CD4-positive, alpha-beta memory T cell (primary cell): ENCODE data around the gene SKA2. TPM values are rescaled to one million over a fixed set of nuclear protein-coding genes. Genes with fewer than 3 reads are reported as not detected.
"Not testable (repeated sequence)": the region's sequence is repeated elsewhere in the genome, so short reads cannot be mapped to it uniquely, and the experiment has no call there.

Source experiments
- CTCF ChIA-PET: fragments of 350-600 bp; sonication (Branson Sonifier 250); formaldehyde crosslinking; loops from one replicate; lab custom pipeline; 2021; ENCODE audit warnings: inconsistent platforms; ENCODE audit not compliant: partially characterized antibody; lab: Charles Lee
- POLR2A ChIA-PET: fragments of 350-600 bp; sonication (Branson Sonifier 250); formaldehyde crosslinking; loops from one replicate; lab custom pipeline; 2021; ENCODE audit not compliant: partially characterized antibody; lab: Charles Lee
- DNase-seq, 5 donors: peaks; one replicate each; pipeline versions ENCODE4 v3.0.0 to v3.0.0-alpha.2; 2020 to 2022; ENCODE audit warnings: mixed read lengths in 1 of 5
- H3K27ac ChIP-seq: one replicate; pipeline ENCODE4 v1.7.0; 2013; ENCODE audit warnings: low read depth, low read length
- H3K27me3 ChIP-seq: 2 replicates; pipeline ENCODE4 v1.7.0; 2013; ENCODE audit warnings: mild to moderate bottlenecking, low read length, moderate library complexity; ENCODE audit not compliant: insufficient read depth
- H3K36me3 ChIP-seq: 2 replicates; pipeline ENCODE4 v1.7.0; 2013; ENCODE audit warnings: mild to moderate bottlenecking, low read length, moderate library complexity; ENCODE audit not compliant: insufficient read depth
- H3K4me1 ChIP-seq: 2 replicates; pipeline ENCODE4 v1.7.0; 2013; ENCODE audit warnings: mild to moderate bottlenecking, low read length, moderate library complexity; ENCODE audit not compliant: insufficient read depth
- H3K4me3 ChIP-seq, 2 donors: one replicate each; pipeline ENCODE4 v1.7.0; 2013; ENCODE audit warnings: low read length in 2 of 2, mild to moderate bottlenecking in 1 of 2
- H3K9me3 ChIP-seq, 2 donors: one replicate each; pipeline ENCODE4 v1.7.0; 2013; ENCODE audit warnings: low read length in 2 of 2, control low read depth in 1 of 2; ENCODE audit not compliant: control insufficient read depth in 1 of 2
- H3K27ac Mint-ChIP-seq, 7 donors: one replicate each; pipeline ENCODE4 v1.8.0; 2020 to 2021; ENCODE audit warnings: mixed read lengths in 7 of 7, mild to moderate bottlenecking in 6 of 7, inconsistent platforms in 3 of 7, moderate library complexity in 3 of 7
- H3K27me3 Mint-ChIP-seq, 2 donors: one replicate each; pipeline ENCODE4 v1.8.0; 2020 to 2021; ENCODE audit warnings: mixed read lengths in 2 of 2
- H3K36me3 Mint-ChIP-seq, 2 donors: one replicate each; pipeline ENCODE4 v1.8.0; 2020 to 2021; ENCODE audit warnings: mixed read lengths in 2 of 2, inconsistent platforms in 1 of 2, mild to moderate bottlenecking in 1 of 2
- H3K4me1 Mint-ChIP-seq, 4 donors: one replicate each; pipeline ENCODE4 v1.8.0; 2020 to 2021; ENCODE audit warnings: mixed read lengths in 4 of 4, mild to moderate bottlenecking in 1 of 4
- H3K4me3 Mint-ChIP-seq, 8 donors: one replicate each; pipeline ENCODE4 v1.8.0; 2020 to 2021; ENCODE audit warnings: mixed read lengths in 8 of 8, mild to moderate bottlenecking in 7 of 8, moderate library complexity in 6 of 8, inconsistent platforms in 3 of 8
- H3K9me3 Mint-ChIP-seq, 8 donors: one replicate each; pipeline ENCODE4 v1.8.0; 2020 to 2021; ENCODE audit warnings: mixed read lengths in 8 of 8, mild to moderate bottlenecking in 5 of 8, inconsistent platforms in 3 of 8, moderate library complexity in 1 of 8
- intact Hi-C: fragments of 100-400 bp; cut with micrococcal nuclease; formaldehyde crosslinking; loops from one replicate; pipeline ENCODE4 v1.15.1; 2023
- polyA plus RNA-seq, 2 donors: library from polyadenylated mRNA; unstranded; fragments of 300-500 nt; fragmentation: Illumina TruSeq; gene quantifications; one replicate each; pipeline ENCODE4 v1.2.3, GENCODE V29; 2021
- total RNA-seq, 2 experiments: library from RNA; stranded (reverse); gene quantifications; one replicate each; pipeline ENCODE4 v1.2.3, GENCODE V29; 2021

SKA2 gene
- total and polyA plus RNA-seq, 4 experiments from 2014 or later, result 19.6 to 43.1 (median 29.2) TPM

DNA sequence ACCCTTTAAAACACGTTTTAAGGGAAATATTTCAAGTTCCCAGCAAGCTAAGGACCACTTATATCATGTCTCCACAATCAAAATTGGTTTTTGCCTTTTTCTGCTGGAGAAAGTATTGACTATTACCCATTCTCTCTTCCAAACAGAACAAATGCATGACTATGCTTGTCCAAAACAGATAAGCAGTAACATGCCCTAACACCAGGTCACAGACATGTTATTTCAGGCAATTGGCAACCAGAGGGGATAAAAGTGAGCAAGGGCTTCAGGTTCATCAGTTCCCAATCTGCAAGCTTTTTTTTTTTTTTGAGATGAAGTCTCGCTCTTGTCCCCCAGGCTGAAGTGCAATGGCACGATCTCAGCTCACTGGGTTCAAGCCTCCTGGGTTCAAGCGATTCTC, 15.0 kb downstream of the SKA2 start:
- intact Hi-C loops, result no loop called here
- Mint-ChIP-seq H3K4me1 (peaks cover 4 to 13% (median 8%) of the 10 kb centered on the region in 4 donors), H3K9me3 (no peaks in the 10 kb centered on the region), H3K27me3 (no peaks in the 10 kb centered on the region), H3K4me3 (no peak overlapping the region), H3K27ac (no peak overlapping the region), H3K36me3 (peaks cover 4 to 6% of the 10 kb centered on the region in 2 donors)
- H3K27me3 ChIP-seq, result no peaks in the 10 kb centered on the region
- no peak for DNase-seq
- ChIA-PET POLR2A (no interaction called here), CTCF (interaction anchor here (0.8 kb wide), 1 partner anchor 31 kb away, joined by 3 read pairs; no protein-coding TSS in a partner anchor)
- no peaks in the 10 kb centered on the region for H3K36me3 ChIP-seq
- no peaks in the 10 kb centered on the region for H3K4me1 ChIP-seq
- H3K9me3 ChIP-seq, result no peaks in the 10 kb centered on the region
- no peak overlapping the region for H3K4me3 ChIP-seq
- no peak overlapping the region for H3K27ac ChIP-seq

DNA sequence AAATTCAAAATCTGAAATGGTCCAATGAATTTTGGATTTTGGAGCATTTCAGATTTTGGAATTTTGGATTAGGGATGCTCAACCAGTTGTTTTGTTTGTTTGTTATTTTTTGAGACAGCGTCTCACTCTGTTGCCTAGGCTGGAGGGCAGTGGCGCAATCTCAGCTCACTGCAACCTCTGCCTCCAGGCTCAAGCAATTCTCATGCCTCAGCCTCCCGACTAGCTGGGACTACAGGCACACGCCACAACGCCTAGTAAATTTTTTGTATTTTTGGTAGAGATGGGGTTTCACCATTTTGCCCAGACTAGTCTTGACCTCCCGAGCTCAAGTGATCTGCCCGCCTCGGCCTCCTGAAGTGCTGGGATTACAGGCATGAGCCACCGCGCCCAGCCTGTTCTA, 16.6 kb downstream of the SKA2 start:
- intact Hi-C loops, H3K27ac ChIP-seq, H3K9me3 Mint-ChIP-seq, H3K36me3 Mint-ChIP-seq, CTCF ChIA-PET, H3K4me1 ChIP-seq, H3K27ac Mint-ChIP-seq, H3K27me3 Mint-ChIP-seq, H3K9me3 ChIP-seq, H3K4me3 ChIP-seq, DNase-seq, H3K36me3 ChIP-seq, H3K4me3 Mint-ChIP-seq, H3K27me3 ChIP-seq, POLR2A ChIA-PET: not testable (repeated sequence)
- H3K4me1 Mint-ChIP-seq, result peaks cover 7 to 13% (median 10%) of the 10 kb centered on the region in 4 donors

DNA sequence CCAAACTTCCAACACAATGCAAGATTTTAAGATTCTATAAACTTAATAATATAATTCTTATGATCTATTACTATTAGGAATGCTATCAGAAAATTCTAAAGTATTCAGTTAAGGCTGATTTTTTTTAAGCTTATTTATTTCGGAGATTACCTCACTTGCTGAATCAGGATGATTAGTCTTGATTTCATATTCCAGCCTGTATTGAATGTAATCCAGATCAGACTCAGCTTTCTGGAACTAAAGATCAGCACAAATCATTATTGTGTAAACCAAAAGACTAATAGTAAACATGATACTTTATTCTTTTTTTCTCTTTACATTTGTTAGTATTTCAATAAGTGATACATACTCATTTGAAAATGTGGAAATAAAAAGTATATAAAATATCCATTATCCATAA, 23.9 kb downstream of the SKA2 start:
- H3K36me3 Mint-ChIP-seq, result peaks cover 8 to 14% of the 10 kb centered on the region in 2 donors
- H3K27me3 ChIP-seq, result no peaks in the 10 kb centered on the region
- no peak overlapping the region for H3K27ac Mint-ChIP-seq
- H3K27ac ChIP-seq, result no peak overlapping the region
- H3K27me3 Mint-ChIP-seq, result no peaks in the 10 kb centered on the region
- no peak overlapping the region for H3K4me3 ChIP-seq
- H3K36me3 ChIP-seq, result no peaks in the 10 kb centered on the region
- POLR2A ChIA-PET, result interaction anchor here (0.6 kb wide), 1 partner anchor 611 kb away, joined by 4 read pairs; no protein-coding TSS in a partner anchor
- intact Hi-C loops, result no loop called here
- H3K4me3 Mint-ChIP-seq, result no peak overlapping the region
- H3K4me1 ChIP-seq, result no peaks in the 10 kb centered on the region
- H3K9me3 Mint-ChIP-seq, result no peaks in the 10 kb centered on the region
- H3K4me1 Mint-ChIP-seq, result peaks cover 5 to 13% (median 6%) of the 10 kb centered on the region in 4 donors
- no peaks in the 10 kb centered on the region for H3K9me3 ChIP-seq
- CTCF ChIA-PET, result interaction anchor here (1.5 kb wide), 1 partner anchor 21 kb away, joined by 3 read pairs; no protein-coding TSS in a partner anchor
- no peak for DNase-seq

DNA sequence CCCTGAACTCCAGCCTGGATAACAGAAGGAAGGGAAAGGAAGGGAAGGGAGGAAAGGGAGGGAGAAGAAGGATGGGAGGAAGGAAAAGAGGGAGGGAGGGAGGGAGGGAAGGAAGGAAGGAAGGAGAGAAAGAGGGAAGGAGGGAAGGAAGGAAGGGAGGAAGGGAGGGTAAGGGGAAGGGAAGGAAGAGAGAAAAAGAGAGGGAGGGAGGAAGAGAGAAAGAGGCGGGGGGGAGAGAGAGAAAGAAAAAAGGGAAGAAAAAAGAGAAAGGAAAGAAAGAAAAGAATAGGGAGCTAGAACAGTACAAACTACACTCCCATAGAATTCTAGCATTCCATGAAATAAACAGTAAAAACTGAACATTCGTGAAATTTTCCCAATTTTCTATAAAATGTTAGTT, 25.2 kb downstream of the SKA2 start:
- H3K4me3 ChIP-seq, result no peak overlapping the region
- Mint-ChIP-seq H3K27ac (no peak overlapping the region), H3K4me3 (no peak overlapping the region), H3K4me1 (peaks cover 4 to 13% (median 5%) of the 10 kb centered on the region in 4 donors), H3K36me3 (peaks cover 8 to 16% of the 10 kb centered on the region in 2 donors), H3K27me3 (no peaks in the 10 kb centered on the region), H3K9me3 (no peaks in the 10 kb centered on the region)
- no peak overlapping the region for H3K27ac ChIP-seq
- DNase-seq, result no peak
- no peaks in the 10 kb centered on the region for H3K9me3 ChIP-seq
- no peaks in the 10 kb centered on the region for H3K36me3 ChIP-seq
- intact Hi-C loops, result no loop called here
- CTCF ChIA-PET, result interaction anchor here (1.5 kb wide), 1 partner anchor 22 kb away, joined by 3 read pairs; no protein-coding TSS in a partner anchor
- no peaks in the 10 kb centered on the region for H3K4me1 ChIP-seq
- H3K27me3 ChIP-seq, result no peaks in the 10 kb centered on the region
- POLR2A ChIA-PET, result interaction anchor here (0.7 to 1.2 kb wide), 2 partner anchors 23 to 938 kb away, joined by 3 to 4 read pairs; partner anchors contain the start of gene TRIM37

DNA sequence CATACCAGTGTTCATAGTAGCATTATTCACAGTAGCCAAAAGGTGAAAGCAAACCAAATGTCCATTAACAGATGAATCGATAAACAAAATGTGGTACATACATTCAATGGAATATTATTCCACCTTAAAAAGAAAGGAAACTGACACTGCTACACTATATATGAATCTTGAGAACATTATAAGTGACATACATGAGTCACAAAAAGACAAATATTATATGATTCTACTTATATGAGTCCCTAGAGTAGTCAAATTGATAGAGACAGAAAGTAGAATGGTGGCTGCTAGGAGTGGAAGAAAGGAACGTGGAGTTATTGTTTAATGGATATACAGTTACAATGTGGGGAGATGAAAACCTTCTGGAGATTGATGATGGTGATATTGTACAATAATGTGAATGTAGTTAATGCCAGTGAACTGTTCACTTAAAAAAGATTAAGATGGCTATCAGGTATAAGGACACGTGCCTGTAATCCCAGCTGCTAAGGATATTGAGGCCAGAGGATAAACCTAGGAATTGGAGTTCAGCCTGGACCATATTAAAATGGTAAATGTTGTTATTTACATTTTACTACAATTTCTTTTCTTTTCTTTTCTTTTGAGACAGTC, 28.1 kb downstream of the SKA2 start:
- Histone ChIP-seq H3K27me3 (no peaks in the 10 kb centered on the region), H3K9me3 (no peaks in the 10 kb centered on the region), H3K4me3 (no peak overlapping the region), H3K27ac (no peak overlapping the region), H3K36me3 (no peaks in the 10 kb centered on the region), H3K4me1 (no peaks in the 10 kb centered on the region)
- H3K4me1 Mint-ChIP-seq, result peaks cover 0 to 9% (median 4%) of the 10 kb centered on the region in 4 donors
- CTCF ChIA-PET, result no interaction called here
- peaks cover 17 to 22% of the 10 kb centered on the region in 2 donors for H3K36me3 Mint-ChIP-seq
- POLR2A ChIA-PET, result no interaction called here
- peak overlapping the region in 3 of 7 donors; percentile 12 to 55 (median 31) for H3K27ac Mint-ChIP-seq
- H3K9me3 Mint-ChIP-seq, result no peaks in the 10 kb centered on the region
- intact Hi-C loops, result no loop called here
- no peak overlapping the region for H3K4me3 Mint-ChIP-seq
- DNase-seq, result no peak
- H3K27me3 Mint-ChIP-seq, result no peaks in the 10 kb centered on the region

DNA sequence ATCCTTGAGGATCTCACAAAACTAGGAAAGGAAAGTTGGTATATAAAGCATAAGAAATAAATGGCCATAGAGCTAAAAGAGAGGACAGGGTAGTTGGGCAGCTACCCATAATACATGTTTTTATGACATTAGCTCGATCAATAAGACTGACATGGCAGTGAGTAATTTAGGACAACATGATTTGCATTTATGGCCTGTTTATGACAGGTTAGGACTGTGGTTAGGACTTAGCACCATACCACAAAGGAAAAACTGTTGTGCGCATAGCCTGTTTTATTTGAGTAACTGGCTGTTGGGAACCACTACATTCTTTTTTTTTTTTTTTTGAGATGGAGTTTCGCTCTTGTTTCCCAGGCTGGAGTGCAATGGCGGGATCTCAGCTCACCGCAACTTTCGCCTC, 30.3 kb downstream of the SKA2 start:
- no peaks in the 10 kb centered on the region for H3K27me3 ChIP-seq
- no peaks in the 10 kb centered on the region for H3K36me3 ChIP-seq
- no peaks in the 10 kb centered on the region for H3K4me1 ChIP-seq
- intact Hi-C loops, result no loop called here
- H3K9me3 ChIP-seq, result no peaks in the 10 kb centered on the region
- ChIA-PET POLR2A (no interaction called here), CTCF (interaction anchor here (1.1 to 2.1 kb wide), 3 partner anchors 11 to 25 kb away, joined by 3 to 7 read pairs (median 5); no protein-coding TSS in a partner anchor)
- no peak overlapping the region for H3K4me3 Mint-ChIP-seq
- no peak for DNase-seq
- H3K9me3 Mint-ChIP-seq, result no peaks in the 10 kb centered on the region
- H3K4me3 ChIP-seq, result no peak overlapping the region
- peak overlapping the region in 2 of 7 donors; percentile 55 to 78 for H3K27ac Mint-ChIP-seq
- H3K36me3 Mint-ChIP-seq, result peaks cover 17 to 25% of the 10 kb centered on the region in 2 donors
- no peaks in the 10 kb centered on the region for H3K27me3 Mint-ChIP-seq
- no peak overlapping the region for H3K27ac ChIP-seq
- H3K4me1 Mint-ChIP-seq, result peaks cover 0 to 9% (median 5%) of the 10 kb centered on the region in 4 donors

DNA sequence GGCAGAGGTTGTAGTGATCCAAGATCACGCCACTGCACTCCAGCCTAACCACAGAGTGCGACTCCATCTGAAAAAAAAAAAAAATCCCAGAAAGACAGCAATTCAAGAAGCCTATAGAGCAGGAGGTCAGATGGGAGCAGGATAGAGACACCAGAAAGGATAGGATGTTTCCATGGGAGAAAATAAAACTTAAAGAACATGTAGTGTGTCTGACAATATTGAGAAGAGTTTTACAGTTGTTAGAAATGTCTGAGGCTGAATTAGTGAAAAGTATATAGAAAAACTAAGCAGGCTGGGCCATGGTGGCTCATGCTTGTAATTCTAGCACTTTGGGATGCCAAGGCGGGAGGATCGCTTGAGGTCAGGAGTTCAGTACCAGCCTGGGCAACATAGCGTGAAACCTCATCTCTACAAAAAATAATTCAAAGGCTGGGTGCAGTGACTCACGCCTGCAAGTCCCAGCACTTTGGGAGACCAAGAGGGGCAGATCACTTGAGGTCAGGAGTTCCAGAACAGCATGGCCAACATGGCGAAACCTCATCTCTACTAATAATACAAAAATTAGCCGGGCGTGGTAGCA, 33.0 kb downstream of the SKA2 start:
- H3K27ac ChIP-seq, result no peak overlapping the region
- no peak overlapping the region for H3K4me3 Mint-ChIP-seq
- H3K9me3 ChIP-seq, result no peaks in the 10 kb centered on the region
- H3K9me3 Mint-ChIP-seq, result no peaks in the 10 kb centered on the region
- no peaks in the 10 kb centered on the region for H3K27me3 ChIP-seq
- DNase-seq, result no peak
- H3K36me3 ChIP-seq, result no peaks in the 10 kb centered on the region
- H3K36me3 Mint-ChIP-seq, result peaks cover 15 to 26% of the 10 kb centered on the region in 2 donors
- H3K4me1 Mint-ChIP-seq, result peaks cover 0 to 5% (median 3%) of the 10 kb centered on the region in 4 donors
- no peak overlapping the region for H3K4me3 ChIP-seq
- POLR2A ChIA-PET, result no interaction called here
- no peak overlapping the region for H3K27ac Mint-ChIP-seq
- H3K4me1 ChIP-seq, result no peaks in the 10 kb centered on the region
- H3K27me3 Mint-ChIP-seq, result no peaks in the 10 kb centered on the region
- intact Hi-C loops, result no loop called here
- CTCF ChIA-PET, result no interaction called here
